Left renal cortex interstitium (tissue), 4 donors: ENCODE measurements around the gene LIF. TPM values are rescaled to one million over a fixed set of nuclear protein-coding genes. Genes with fewer than 3 reads are reported as not detected.
"Not testable (repeated sequence)": the region's sequence is repeated elsewhere in the genome, so short reads cannot be mapped to it uniquely, and the experiment has no call there.

Source experiments
- DNase-seq, 4 donors: peaks; one replicate each; pipeline ENCODE4 v3.0.0-alpha.2; 2013; ENCODE audit warnings: low read depth in 4 of 4, low spot score in 2 of 4, missing footprints in 1 of 4
- polyA plus RNA-seq, 4 donors: library from polyadenylated mRNA; unstranded; fragments of 120-200 nt; gene quantifications; one replicate each; pipeline ENCODE4 v1.2.1, GENCODE V29; 2013; ENCODE audit not compliant: insufficient read length in 4 of 4

Gene LIF
- polyA plus RNA-seq, 4 donors = 1.3 to 2.4 (median 2.3) TPM

DNA sequence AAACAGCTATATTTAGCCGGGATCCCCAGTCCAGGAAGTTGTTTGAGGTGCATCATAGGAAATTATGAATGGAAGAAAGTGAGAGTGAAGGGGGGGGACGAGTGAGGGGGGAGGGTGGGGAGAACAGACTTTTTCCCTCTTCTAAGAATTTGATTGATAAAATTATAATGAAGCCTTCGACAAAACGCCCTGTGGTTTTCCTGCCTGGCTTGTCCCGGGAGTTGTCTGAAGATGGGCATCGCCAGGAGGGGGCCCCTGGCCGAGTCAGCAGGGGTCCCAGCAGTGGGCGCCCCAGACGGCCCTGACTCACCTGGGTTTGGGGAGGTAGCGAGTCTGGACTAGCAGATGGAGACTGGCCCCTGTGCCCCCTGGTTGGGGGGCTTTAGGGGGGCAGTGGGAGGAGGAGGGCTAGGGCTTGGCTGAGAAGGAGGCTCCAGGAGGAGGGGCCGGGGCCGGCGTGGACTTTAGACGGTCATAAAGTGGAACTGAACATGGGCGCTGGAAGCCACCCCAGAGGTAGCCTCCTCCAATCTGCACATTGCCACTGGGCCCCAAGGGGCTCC is 336 bp upstream of the LIF start:
- DNase-seq = no peak

GRCh38 chr22:30245181-30245984 is 1.2 kb downstream of the LIF start:
- DNase-seq = no peak

- DNase-seq = no peak
Measured at GRCh38 chr22:30244641-30245040, 1.9 kb downstream of the LIF start.

DNA sequence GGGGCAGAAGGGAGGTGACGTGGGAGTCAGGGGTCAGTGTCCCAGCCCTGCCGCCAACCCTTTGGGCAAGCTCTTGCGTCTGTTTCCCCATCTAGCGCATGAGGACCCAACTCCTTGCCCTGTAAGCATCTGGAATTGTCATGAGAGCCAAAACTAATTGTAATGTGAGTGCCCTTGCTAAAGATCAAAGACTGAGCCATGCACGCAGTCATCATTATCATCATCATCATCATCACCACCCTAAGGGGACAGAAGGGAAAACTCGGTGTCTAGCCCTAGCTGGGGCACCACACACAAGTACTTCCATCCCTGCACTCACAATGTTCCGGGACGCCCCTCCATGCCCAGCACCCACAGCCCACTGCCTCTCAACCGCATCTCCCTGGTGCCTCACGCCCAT is 2.5 kb downstream of the LIF start:
- no peak for DNase-seq

DNA sequence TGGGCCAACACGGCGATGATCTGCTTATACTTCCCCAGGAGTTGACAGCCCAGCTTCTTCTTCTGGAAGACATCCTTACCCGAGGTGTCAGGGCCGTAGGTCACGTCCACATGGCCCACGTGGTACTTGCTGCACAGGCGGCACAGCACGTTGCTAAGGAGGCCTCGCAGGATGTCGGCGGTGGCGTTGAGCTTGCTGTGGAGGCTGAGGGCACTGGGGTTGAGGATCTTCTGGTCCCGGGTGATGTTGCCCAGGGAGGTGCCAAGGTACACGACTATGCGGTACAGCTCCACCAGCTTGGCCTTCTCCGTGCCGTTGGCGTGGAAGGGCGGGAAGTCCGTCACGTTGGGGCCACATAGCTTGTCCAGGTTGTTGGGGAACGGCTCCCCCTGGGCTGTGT is 2.9 kb downstream of the LIF start:
- no peak for DNase-seq

GRCh38 chr22:30241576-30242371 is 4.8 kb downstream of the LIF start:
- no peak for DNase-seq

- DNase-seq = no peak
Measured at GRCh38 chr22:30240541-30241417, 5.8 kb downstream of the LIF start.

DNA sequence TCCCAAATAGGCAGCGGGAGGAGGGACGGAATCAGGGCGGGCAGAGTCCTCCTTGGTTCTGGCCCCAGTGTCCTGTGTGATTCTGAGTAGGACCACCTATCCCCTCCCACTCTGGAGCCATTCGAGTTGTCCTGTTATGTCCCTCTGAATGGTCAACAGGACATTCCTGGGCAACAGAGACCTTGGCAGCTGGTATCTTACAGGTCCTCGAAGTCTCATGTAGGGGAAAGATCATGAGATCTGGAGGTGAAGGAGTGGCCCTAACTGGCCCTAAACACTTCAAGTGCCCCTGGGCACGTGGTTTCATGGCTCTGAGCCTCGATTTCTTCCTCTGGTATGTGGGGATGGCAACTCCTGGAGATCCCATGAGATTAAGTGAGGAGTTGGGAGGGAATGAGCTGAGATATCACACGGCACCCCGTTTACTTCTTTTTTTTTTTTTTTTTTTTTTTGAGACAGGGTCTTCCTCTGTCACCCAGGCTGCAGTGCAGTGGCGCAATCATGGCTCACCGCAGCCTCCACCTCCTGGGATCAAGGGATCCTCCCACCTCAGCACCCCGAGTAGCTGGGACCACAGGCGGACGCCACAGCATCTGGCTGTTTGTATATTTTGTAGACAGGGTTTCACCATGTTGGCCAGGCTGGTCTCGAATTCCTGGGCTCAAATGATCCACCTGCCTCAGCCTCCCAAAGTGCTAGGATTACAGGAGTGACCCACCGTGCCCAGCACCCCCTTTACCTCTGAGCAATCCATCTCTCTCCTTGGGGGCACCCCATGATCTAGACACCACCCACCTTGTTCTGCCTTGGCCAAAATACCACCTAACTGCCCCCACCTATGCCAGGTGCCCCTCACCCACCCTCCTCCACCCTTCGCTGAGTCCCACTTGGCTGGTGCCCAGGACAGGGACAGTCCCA is 6.8 kb downstream of the LIF start:
- DNase-seq = no peak

DNA sequence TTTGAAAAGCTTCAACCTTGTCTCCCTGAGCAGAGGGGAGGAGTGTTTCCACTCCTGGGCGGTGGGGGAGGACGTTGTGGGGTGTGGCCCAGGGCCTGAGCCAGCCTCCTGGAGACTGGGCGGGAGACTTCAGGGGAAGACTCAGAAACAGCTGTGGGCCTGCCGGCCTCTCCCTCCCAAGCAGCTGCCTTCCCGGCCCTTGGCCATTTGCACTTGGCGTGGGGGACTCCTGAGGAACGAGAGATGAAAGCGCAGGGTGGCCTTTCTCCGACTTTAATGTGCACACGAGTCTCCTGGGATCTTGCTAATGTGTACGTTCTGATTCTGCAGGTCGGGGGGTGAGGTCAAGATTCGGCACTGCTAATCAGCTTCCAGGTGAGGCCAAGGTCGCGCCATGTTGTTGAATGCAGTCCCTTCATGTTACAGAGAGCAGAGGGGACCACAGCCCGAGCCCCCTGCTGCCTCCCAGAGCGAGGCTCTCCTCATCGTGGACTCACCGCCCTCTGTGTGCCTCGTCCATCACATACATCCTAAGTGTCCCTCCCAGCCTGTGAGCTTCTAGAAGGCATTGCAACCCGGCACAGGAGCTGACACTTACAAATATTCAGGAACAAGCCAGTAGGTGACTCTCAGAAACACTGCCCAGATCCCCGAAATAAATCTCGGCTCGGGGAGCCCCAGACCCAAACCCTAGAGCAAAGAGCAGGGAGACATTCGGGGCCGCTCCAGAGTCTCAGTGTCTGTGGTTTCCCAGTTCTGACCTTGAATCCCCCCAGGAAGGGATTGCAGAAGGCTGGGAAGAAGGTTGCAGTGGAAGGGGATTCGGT is 7.7 kb downstream of the LIF start:
- no peak for DNase-seq

DNA sequence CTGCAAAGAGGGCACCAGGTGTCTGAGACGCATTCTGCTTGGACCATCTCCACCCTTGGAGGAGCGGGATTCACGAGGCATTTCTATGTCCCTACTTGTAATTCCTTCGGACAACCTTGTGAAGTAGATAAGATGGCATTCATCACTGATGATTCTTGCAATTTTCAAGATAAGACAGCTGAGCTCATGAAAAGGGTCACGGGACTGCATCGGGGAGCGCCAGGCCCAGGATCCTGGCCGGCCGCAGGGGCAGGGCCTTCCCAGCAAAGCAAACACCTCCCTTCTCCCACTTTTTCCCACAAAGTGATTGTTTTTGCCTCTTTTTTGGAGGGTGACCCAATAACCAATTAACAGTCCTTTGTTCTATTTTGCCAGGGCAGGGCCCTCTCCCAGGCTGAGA is 8.4 kb downstream of the LIF start:
- DNase-seq = no peak

DNA sequence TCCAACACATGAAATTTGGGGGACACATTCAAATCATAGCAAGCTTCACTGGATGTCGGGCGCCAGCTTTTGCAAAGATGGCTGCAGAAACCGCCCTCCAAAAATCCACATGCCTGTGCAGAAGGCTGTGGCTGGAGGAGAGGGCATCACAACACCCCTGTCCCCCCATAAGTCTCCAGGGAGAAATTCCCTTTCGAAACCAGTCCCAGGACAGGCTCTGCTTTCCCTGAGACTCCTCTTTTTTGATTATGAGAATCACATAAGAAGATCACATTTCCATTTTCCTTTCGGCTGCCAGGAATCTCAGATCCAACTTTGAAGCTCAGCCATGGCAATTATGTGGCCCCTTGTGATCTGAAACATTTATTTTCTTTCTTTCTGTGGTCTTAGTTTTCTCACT is 9.7 kb downstream of the LIF start:
- no peak for DNase-seq

GRCh38 chr22:30235687-30236170 is 10.8 kb downstream of the LIF start:
- DNase-seq = no peak

GRCh38 chr22:30234786-30235470 is 11.6 kb downstream of the LIF start:
- DNase-seq = no peak

DNA sequence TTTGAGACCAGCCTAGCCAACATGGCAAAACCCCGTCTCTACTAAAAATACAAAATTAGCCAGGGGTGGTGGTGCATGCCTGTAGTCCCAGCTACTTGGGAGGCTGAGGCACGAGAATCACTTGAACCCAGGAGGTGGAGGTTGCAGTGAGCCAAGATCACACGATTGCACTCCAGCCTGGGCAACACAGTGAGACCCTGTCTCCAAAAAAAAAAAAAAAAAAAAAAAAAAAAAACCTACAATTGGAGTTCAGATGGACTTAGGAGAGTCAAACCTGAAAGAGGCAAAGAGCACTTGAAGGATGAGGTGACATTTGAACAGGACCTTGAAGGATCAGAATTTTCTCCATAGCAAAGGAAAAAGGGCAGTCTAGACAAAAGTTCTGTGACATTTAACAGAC is 12.2 kb downstream of the LIF start:
- not testable (repeated sequence) for DNase-seq

DNA sequence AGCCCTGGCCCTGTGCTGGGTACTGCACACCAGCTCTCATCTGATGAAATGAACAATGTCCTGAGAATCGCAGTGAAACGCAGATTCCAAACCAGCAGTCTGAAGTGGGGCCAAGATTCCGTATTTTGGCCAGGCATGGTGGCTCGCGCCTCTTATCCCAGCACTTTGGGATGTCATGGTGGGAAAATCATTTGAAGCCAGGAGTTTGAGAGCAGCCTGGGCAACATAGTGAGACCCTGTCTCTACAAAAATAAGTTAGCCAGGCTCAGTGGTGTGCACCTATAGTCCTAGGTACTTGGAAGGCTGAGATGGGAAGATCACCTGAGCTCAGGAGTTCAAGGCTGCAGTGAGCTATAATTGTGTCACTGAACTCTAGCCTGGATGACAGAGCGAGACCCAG is 13.0 kb downstream of the LIF start:
- DNase-seq = no peak

GRCh38 chr22:30232716-30233218 is 13.8 kb downstream of the LIF start:
- no peak for DNase-seq

DNA sequence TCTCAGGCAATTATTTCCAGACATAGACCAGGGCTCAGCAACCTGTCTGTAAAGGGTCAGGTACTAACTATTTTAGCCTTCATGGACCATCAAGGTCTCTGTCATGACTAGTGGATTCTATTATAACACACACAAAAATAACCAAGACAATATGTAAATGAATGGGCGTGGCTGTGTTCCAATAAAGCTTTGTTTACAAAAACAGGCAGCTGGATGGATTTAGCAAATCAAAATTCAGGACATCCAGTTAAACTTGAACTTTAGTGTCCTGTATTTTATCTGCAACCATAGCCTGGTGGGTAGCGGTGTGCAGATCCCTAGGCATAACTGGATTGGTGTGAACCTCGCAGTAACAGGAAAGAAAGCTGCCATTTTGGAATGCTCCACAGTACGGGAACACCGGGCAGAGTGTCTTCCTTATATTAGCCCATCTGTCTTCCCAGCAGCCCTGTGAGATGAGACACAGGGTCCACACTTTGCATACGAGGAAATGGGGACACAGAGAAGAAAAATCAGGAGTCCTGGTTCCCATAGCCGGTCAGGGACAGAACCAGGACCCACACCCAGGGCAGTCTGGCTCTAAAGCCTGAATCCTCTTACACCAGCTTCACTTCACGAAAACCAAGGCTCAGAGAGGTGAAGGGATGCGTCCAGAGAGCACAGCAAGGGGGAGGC is 15.6 kb downstream of the LIF start:
- DNase-seq = no peak
